Kidney (tissue), 14 donors: ENCODE results near the gene PPP6R2. TPM values are rescaled to one million over a fixed set of nuclear protein-coding genes. Genes with fewer than 3 reads are reported as not detected.

Experiments used
- DNase-seq, 5 donors: peaks; one replicate each; pipeline ENCODE4 v3.0.0-alpha.2; 2013 to 2020
- FAIRE-seq: peaks from 2 replicates; lab custom pipeline; 2012; peaks lifted over from hg19 to GRCh38; lab: Jason Lieb, UNC
- H3K27ac ChIP-seq, 2 donors: one replicate each; pipeline ENCODE4 v1.7.0; 2013; ENCODE audit warnings: low read depth in 2 of 2, low read length in 2 of 2, inconsistent platforms in 1 of 2
- H3K27me3 ChIP-seq: one replicate; pipeline ENCODE4 v1.7.1; 2013; ENCODE audit warnings: low read length, inconsistent platforms; ENCODE audit not compliant: control insufficient read depth, insufficient read depth
- H3K36me3 ChIP-seq, 3 donors: one replicate each; pipeline versions ENCODE4 v1.7.0 to v1.7.1; 2013; ENCODE audit warnings: low read length in 3 of 3, control low read depth in 1 of 3, inconsistent platforms in 1 of 3; ENCODE audit not compliant: insufficient read depth in 3 of 3, control insufficient read depth in 2 of 3
- H3K4me1 ChIP-seq, 3 donors: one replicate each; pipeline versions ENCODE4 v1.7.0 to v1.7.1; 2013; ENCODE audit warnings: low read length in 3 of 3, inconsistent platforms in 1 of 3, low read depth in 1 of 3; ENCODE audit not compliant: control insufficient read depth in 2 of 3, insufficient read depth in 2 of 3
- H3K4me3 ChIP-seq, 3 donors: one replicate each; pipeline versions ENCODE4 v1.7.0 to v1.8.1; 2013; ENCODE audit warnings: low read length in 3 of 3, control low read depth in 1 of 3, inconsistent platforms in 1 of 3
- H3K9ac ChIP-seq, 3 donors: one replicate each; pipeline versions ENCODE4 v1.7.0 to v1.7.1; 2013; ENCODE audit warnings: low read length in 3 of 3, control low read depth in 1 of 3, inconsistent platforms in 1 of 3
- H3K9me3 ChIP-seq, 3 donors: one replicate each; pipeline versions ENCODE4 v1.7.0 to v1.7.1; 2013; ENCODE audit warnings: low read length in 3 of 3, control low read depth in 1 of 3, inconsistent platforms in 1 of 3; ENCODE audit not compliant: control insufficient read depth in 2 of 3, insufficient read depth in 1 of 3
- CTCF ChIP-seq: IDR thresholded peaks from 3 replicates; pipeline ENCODE4 v1.5.1; 2012; ENCODE audit warnings: mild to moderate bottlenecking, moderate library complexity, borderline replicate concordance; ENCODE audit not compliant: insufficient read depth; ENCODE audit errors: extremely low read depth
- intact Hi-C: fragments of 100-400 bp; cut with DNase I; formaldehyde crosslinking; loops from one replicate; pipeline ENCODE4 v1.11.1; 2022
- polyA plus RNA-seq: library from polyadenylated mRNA; stranded (reverse); fragments of 350-450 nt; fragmentation: Illumina TruSeq; extraction: RNeasy Lipid Tissue Mini Kit (QIAGEN cat#74804); gene quantifications from one replicate; pipeline ENCODE4 v1.2.3, GENCODE V29; 2014; ENCODE audit warnings: low read depth, low replicate concordance; ENCODE audit not compliant: insufficient read depth
- total RNA-seq: library from RNA; stranded (reverse); fragmentation: NEBNext Ultra II Directional; extraction: Animal tissue kit (Norgen Biotek cat#: 25700); gene quantifications from one replicate; pipeline ENCODE4 v1.2.1, GENCODE V29; 2021
- donor health status: control.
- donor health status: control.
- donor health status: control.
- donor health status: control.
- donor health status: control.
- donor health status: DM: yes; HTN: yes; CAD: no.
- donor health status: Normal renal cell carcinoma (clear cell type).

The PPP6R2 gene
- total and polyA plus RNA-seq, 2 donors from 2014 or later: 39.4 to 53.8 TPM

- no peak overlapping the region for H3K9ac ChIP-seq
- H3K27me3 ChIP-seq: no peaks in the 10 kb centered on the region
- no peak overlapping the region for H3K4me3 ChIP-seq
- TF ChIP-seq CTCF: no peak
- H3K36me3 ChIP-seq: peaks cover 0 to 7% (median 5%) of the 10 kb centered on the region in 3 donors
- DNase-seq (no peak), FAIRE-seq (no peak)
- peaks cover 0 to 18% (median 12%) of the 10 kb centered on the region in 3 donors for H3K4me1 ChIP-seq
- no peaks in the 10 kb centered on the region for H3K9me3 ChIP-seq
- intact Hi-C loops: no loop called here
- peak overlapping the region; percentile 33 to 72 for H3K27ac ChIP-seq
Observed at GRCh38 chr22:50398831-50399648, 55.9 kb downstream of the PPP6R2 start.

GRCh38 chr22:50399751-50400331, 56.7 kb downstream of the PPP6R2 start:
- Histone ChIP-seq H3K9ac (no peak overlapping the region), H3K27me3 (no peaks in the 10 kb centered on the region), H3K9me3 (no peaks in the 10 kb centered on the region), H3K36me3 (peaks cover 0 to 7% (median 5%) of the 10 kb centered on the region in 3 donors), H3K27ac (peak overlapping the region; percentile 33 to 72), H3K4me3 (no peak overlapping the region), H3K4me1 (peaks cover 0 to 18% (median 12%) of the 10 kb centered on the region in 3 donors)
- FAIRE-seq: no peak
- DNase-seq: peak in 2 of 5 donors; percentile 19 to 29
- intact Hi-C loops: no loop called here
- no peak for TF ChIP-seq CTCF

GRCh38 chr22:50400406-50400805, 57.3 kb downstream of the PPP6R2 start:
- Histone ChIP-seq H3K27ac (no peak overlapping the region), H3K9me3 (no peaks in the 10 kb centered on the region), H3K4me1 (peaks cover 0 to 18% (median 12%) of the 10 kb centered on the region in 3 donors), H3K27me3 (no peaks in the 10 kb centered on the region), H3K36me3 (peaks cover 0 to 5% (median 4%) of the 10 kb centered on the region in 3 donors), H3K4me3 (no peak overlapping the region), H3K9ac (no peak overlapping the region)
- intact Hi-C loops: no loop called here
- DNase-seq (no peak), FAIRE-seq (no peak)
- no peak for TF ChIP-seq CTCF
